Adipocyte (in vitro differentiated cells): ENCODE data around the gene ADCY2.
A peak's percentile ranks its signal among the peaks of the same experiment; 100 is the strongest.

Source experiments
- DNase-seq: peaks from one replicate; pipeline ENCODE4 v3.0.0-alpha.2; 2015; ENCODE audit warnings: low read depth
- H3K27me3 ChIP-seq: replicated peaks from 2 replicates; pipeline ENCODE4 v1.7.0; 2013; ENCODE audit warnings: mild to moderate bottlenecking, low read length, moderate library complexity; ENCODE audit not compliant: control insufficient read depth, insufficient read depth
- H3K36me3 ChIP-seq: 2 replicates; pipeline ENCODE4 v1.7.0; 2013; ENCODE audit warnings: low read length, mild to moderate bottlenecking, moderate library complexity; ENCODE audit not compliant: control insufficient read depth, insufficient read depth, severe bottlenecking
- H3K4me1 ChIP-seq: 2 replicates; pipeline ENCODE4 v1.7.0; 2013; ENCODE audit warnings: mild to moderate bottlenecking, low read length, moderate library complexity; ENCODE audit not compliant: control insufficient read depth, insufficient read depth
- H3K4me3 ChIP-seq: 2 replicates; pipeline ENCODE4 v1.7.0; 2013; ENCODE audit warnings: mild to moderate bottlenecking, low read length, moderate library complexity
- H3K9ac ChIP-seq: 2 replicates; pipeline ENCODE4 v1.7.0; 2013; ENCODE audit warnings: mild to moderate bottlenecking, low read length, moderate library complexity
- H3K9me3 ChIP-seq: 2 replicates; pipeline ENCODE4 v1.7.0; 2013; ENCODE audit warnings: mild to moderate bottlenecking, low read length, moderate library complexity; ENCODE audit not compliant: control insufficient read depth

The ADCY2 gene

DNA sequence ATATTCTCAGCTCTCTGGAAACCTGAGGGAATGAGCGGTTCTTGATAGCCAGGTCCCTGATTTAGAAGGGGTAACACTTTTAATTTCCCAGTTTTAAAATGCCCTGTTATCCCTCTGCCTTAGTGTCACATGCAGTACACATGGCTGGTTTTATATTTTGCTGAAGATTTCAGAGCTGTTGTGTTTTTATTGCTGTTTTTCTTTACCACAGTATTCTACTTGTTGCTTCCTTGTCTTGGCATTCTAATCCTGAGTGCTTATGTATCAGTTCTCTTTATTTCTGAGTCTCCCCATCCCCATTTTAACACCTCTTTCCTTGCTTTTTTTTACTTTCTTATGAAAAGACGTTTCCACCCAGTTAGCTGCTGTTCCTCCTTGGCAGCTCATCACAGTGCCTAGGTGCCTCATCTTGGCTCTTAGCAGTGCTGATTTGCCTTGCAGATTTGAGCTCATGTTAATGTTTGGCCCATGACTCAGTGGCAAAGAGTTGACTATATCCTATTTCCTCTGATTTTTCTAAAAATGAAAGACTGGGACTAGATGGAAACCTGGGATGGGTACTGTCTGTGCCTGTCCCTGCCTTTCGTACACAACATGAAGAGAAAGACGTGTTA is 476.7 kb downstream of the ADCY2 start:
- no peaks in the 10 kb centered on the region for H3K9me3 ChIP-seq
- H3K9ac ChIP-seq = no peak overlapping the region
- no peaks in the 10 kb centered on the region for H3K27me3 ChIP-seq
- DNase-seq = no peak
- H3K36me3 ChIP-seq = peaks cover 31% of the 10 kb centered on the region
- H3K4me1 ChIP-seq = peaks cover 27% of the 10 kb centered on the region
- H3K4me3 ChIP-seq = no peak overlapping the region

DNA sequence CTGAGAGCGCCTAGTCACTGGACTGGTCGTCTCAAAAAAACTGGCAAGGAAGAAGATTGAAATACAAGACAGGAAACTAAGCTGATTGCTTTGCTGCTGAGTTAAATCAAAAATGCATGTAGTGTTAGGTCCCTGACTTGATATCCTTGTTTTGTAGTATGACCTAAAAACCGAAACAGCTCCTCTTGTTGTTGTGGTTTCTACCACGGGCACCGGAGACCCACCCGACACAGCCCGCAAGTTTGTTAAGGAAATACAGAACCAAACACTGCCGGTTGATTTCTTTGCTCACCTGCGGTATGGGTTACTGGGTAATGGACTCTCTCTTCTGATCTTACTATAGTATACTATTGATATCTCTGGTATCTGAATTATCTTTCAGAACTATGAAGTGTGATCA is 477.3 kb downstream of the ADCY2 start:
- Histone ChIP-seq H3K27me3 (no peaks in the 10 kb centered on the region), H3K4me1 (peaks cover 27% of the 10 kb centered on the region), H3K9ac (no peak overlapping the region), H3K4me3 (no peak overlapping the region), H3K9me3 (no peaks in the 10 kb centered on the region), H3K36me3 (peaks cover 37% of the 10 kb centered on the region)
- no peak for DNase-seq

DNA sequence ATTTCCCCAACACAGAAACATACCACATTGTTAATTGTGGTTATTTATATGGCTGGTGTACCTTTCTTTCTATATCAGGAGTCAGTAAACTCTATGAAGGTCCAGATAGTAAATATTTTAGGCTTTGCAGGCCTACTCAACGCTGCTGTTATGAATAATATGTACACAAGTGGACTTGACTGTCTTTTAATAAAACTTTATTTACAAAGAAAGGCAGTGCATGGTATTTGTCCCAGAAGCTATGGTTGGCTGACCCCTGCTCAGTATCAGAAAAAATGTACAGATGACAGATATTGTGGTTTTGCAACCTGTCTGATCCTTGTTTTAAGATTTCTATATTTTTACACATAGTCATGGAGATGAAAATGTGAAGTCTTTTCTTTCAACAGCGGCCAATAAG is 478.7 kb downstream of the ADCY2 start:
- Histone ChIP-seq H3K9me3 (no peaks in the 10 kb centered on the region), H3K4me3 (no peak overlapping the region), H3K9ac (no peak overlapping the region), H3K4me1 (peaks cover 36% of the 10 kb centered on the region), H3K27me3 (no peaks in the 10 kb centered on the region), H3K36me3 (peaks cover 40% of the 10 kb centered on the region)
- no peak for DNase-seq

DNA sequence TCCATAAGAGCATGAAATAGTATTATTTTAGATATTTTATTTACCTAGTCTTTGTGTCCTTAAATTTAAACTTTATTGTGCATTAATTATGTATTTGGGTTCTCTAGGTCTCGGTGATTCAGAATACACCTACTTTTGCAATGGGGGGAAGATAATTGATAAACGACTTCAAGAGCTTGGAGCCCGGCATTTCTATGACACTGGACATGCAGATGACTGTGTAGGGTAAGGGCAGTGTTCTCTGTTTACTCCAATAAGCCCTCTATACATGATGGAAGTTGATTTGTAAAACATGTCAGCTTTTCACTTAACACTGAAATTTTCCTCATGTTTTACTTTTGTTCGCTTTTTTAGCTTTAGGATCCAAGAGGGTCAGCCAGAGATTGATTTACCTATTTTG is 479.2 kb downstream of the ADCY2 start:
- Histone ChIP-seq H3K9me3 (no peaks in the 10 kb centered on the region), H3K36me3 (peaks cover 45% of the 10 kb centered on the region), H3K4me3 (no peak overlapping the region), H3K9ac (no peak overlapping the region), H3K4me1 (peaks cover 31% of the 10 kb centered on the region), H3K27me3 (no peaks in the 10 kb centered on the region)
- DNase-seq = no peak

DNA sequence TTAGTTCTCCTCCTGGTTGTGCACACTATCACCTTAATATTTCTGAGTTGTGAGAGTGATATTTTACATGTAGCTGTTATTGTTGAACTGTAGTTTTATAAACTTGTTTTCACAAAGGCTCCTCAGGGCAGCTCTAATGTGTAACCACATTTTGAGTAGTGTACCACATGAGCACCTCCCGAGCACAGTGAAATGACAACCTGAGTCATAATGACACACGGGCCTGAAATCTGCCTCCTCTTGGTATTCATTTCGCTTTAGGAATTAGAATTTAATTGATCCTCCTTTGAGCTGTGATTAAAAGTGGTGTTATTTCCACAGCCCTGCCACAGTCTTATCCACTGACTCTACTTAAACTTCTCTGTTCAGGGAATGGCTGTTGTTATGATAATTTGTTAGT is 480.9 kb downstream of the ADCY2 start:
- DNase-seq = peak; percentile 48
- no peak overlapping the region for H3K4me3 ChIP-seq
- no peaks in the 10 kb centered on the region for H3K9me3 ChIP-seq
- H3K4me1 ChIP-seq = peaks cover 24% of the 10 kb centered on the region
- H3K36me3 ChIP-seq = peaks cover 60% of the 10 kb centered on the region
- no peaks in the 10 kb centered on the region for H3K27me3 ChIP-seq
- no peak overlapping the region for H3K9ac ChIP-seq

DNA sequence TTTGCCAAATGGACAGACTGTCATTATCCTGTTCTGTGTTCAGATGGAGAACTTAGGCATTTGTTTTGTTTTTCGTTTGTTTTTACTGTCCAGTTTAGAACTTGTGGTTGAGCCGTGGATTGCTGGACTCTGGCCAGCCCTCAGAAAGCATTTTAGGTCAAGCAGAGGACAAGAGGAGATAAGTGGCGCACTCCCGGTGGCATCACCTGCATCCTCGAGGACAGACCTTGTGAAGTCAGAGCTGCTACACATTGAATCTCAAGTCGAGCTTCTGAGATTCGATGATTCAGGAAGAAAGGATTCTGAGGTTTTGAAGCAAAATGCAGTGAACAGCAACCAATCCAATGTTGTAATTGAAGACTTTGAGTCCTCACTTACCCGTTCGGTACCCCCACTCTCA is 481.9 kb downstream of the ADCY2 start:
- peaks cover 24% of the 10 kb centered on the region for H3K4me1 ChIP-seq
- no peak overlapping the region for H3K9ac ChIP-seq
- no peak for DNase-seq

DNA sequence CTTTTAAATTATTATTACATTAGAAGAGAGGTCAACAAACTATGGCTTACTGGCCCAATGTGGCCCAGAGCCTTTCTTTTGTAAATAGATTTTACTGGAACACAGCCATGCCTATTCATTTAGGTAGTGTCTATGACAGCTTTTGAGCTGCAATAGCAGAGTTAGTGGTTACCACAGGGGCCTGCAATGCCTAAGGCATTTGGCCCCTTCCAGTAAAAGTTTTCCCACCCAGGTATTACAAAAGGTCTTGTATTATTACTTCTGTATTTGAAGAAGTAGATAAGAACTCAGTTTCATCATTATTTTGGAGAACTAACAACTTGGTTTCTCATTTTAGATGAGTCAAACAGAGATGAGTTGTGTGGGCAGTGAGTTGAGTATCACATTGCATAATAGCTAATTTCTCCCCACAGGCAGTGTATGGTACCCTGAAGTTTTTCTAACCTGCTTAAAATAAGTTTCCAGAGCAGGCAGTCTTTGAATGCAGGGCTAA is 482.5 kb downstream of the ADCY2 start:
- Histone ChIP-seq H3K36me3 (peaks cover 64% of the 10 kb centered on the region), H3K4me1 (peaks cover 27% of the 10 kb centered on the region), H3K27me3 (no peaks in the 10 kb centered on the region), H3K4me3 (no peak overlapping the region), H3K9ac (no peak overlapping the region), H3K9me3 (no peaks in the 10 kb centered on the region)
- DNase-seq = peak; percentile 37

More for the DNA sequence above, 481.9 kb downstream of the ADCY2 start:
- H3K36me3 ChIP-seq = peaks cover 59% of the 10 kb centered on the region
- no peak overlapping the region for H3K4me3 ChIP-seq
- H3K27me3 ChIP-seq = no peaks in the 10 kb centered on the region
- H3K9me3 ChIP-seq = no peaks in the 10 kb centered on the region
